Keratinocyte (primary cell): ENCODE results near the gene SMCO4.

ENCODE experiments used
- CTCF ChIP-seq, 3 experiments: IDR thresholded peaks in 1 of 3; conservative IDR thresholded peaks in 1 of 3; optimal IDR thresholded peaks in 1 of 3; 2 replicates in 2 of 3; 3 replicates in 1 of 3; pipeline versions ENCODE3 to v1.5.1; 2011; ENCODE audit warnings: low read length in 3 of 3, mild to moderate bottlenecking in 3 of 3, moderate library complexity in 2 of 3, control low read depth in 1 of 3, inconsistent platforms in 1 of 3; ENCODE audit not compliant: insufficient read depth in 2 of 3; ENCODE audit errors: extremely low read depth in 1 of 3
- EZH2 ChIP-seq: IDR thresholded peaks from one replicate; pipeline ENCODE4 v1.6.1; 2012; ENCODE audit warnings: inconsistent platforms, mild to moderate bottlenecking, low read length, moderate library complexity

GRCh38 chr11:93583490-93583889, 40.3 kb upstream of the SMCO4 start:
- TF ChIP-seq CTCF (optimal IDR thresholded peaks at IDR 0.05 in 1 of 3, IDR thresholded peaks at IDR 0.05 in 1 of 3, conservative IDR thresholded peaks at IDR 0.05 in 1 of 3; ENCODE audit: extremely low read depth in 1 of 3, insufficient read depth in 2 of 3, low read length in 3 of 3) = no peak
- no peak for TF ChIP-seq EZH2
